K562 (cell line): Measurements from ENCODE around the gene RPF1. TPM values are rescaled to one million over a fixed set of nuclear protein-coding genes. Genes with fewer than 3 reads are reported as not detected.

Experiments
- CBFA2T3 ChIP-seq: fragments of 450-650 bp; IDR thresholded peaks from 2 replicates; pipeline ENCODE4 v1.6.1; 2017
- DPF2 ChIP-seq: fragments of 450-650 bp; IDR thresholded peaks from 2 replicates; pipeline ENCODE4 v1.6.1; 2016
- HDAC3 ChIP-seq: fragments of 450-650 bp; IDR thresholded peaks from 2 replicates; pipeline ENCODE4 v1.6.1; 2018; ENCODE audit warnings: borderline replicate concordance, mild to moderate bottlenecking, moderate library complexity; ENCODE audit not compliant: partially characterized antibody
- KDM5B ChIP-seq: fragments of 200-600 bp; sonication (generic); IDR thresholded peaks from 2 replicates; pipeline ENCODE4 v1.6.1; 2012; ENCODE audit warnings: low read depth, mild to moderate bottlenecking, moderate library complexity, low read length, control low read depth, inconsistent platforms; ENCODE audit not compliant: insufficient replicate concordance
- MECOM ChIP-seq: fragments of 250-450 bp; sonication (Bioruptor Pico); IDR thresholded peaks from 2 replicates; pipeline ENCODE4 v1.8.0; 2022; ENCODE audit warnings: inconsistent platforms
- MTA1 ChIP-seq: fragments of 450-650 bp; IDR thresholded peaks from 2 replicates; pipeline ENCODE4 v1.6.1; 2017; ENCODE audit warnings: borderline replicate concordance
- NFYB ChIP-seq: IDR thresholded peaks from 2 replicates; pipeline ENCODE4 v1.6.1; 2011; ENCODE audit warnings: mild to moderate bottlenecking, moderate library complexity; ENCODE audit not compliant: insufficient read length; ENCODE audit errors: extremely low read depth
- RBM22 ChIP-seq: fragments of 200-400 bp; formaldehyde crosslinking; IDR thresholded peaks from 2 replicates; pipeline ENCODE4 v1.6.1; 2018; ENCODE audit warnings: low read length, low read depth; ENCODE audit not compliant: poor library complexity, severe bottlenecking
- SMC3 ChIP-seq: conservative IDR thresholded peaks from 2 replicates; pipeline ENCODE4 v1.6.1; 2011; ENCODE audit warnings: low read depth, low read length, improper control_type of control experiment; ENCODE audit not compliant: insufficient read depth
- TAF7 ChIP-seq: fragments of 450-650 bp; IDR thresholded peaks from 2 replicates; pipeline ENCODE4 v1.6.1; 2016; ENCODE audit warnings: missing genetic modification characterization, missing compliant biosample characterization
- TRIM24 ChIP-seq, 2 experiments: fragments of 450-650 bp; IDR thresholded peaks; 2 replicates each; pipeline ENCODE4 v1.6.1; 2016
- TRIM25 ChIP-seq: fragments of 450-650 bp; IDR thresholded peaks from 2 replicates; pipeline ENCODE4 v1.7.0; 2016; ENCODE audit warnings: borderline replicate concordance
- TSC22D4 ChIP-seq: fragments of 450-650 bp; IDR thresholded peaks from 2 replicates; pipeline ENCODE4 v1.6.1; 2016; ENCODE audit warnings: missing genetic modification characterization, missing biosample characterization, control low read depth
- ZC3H11A ChIP-seq: IDR thresholded peaks from 2 replicates; pipeline ENCODE4 v1.6.1; 2012; ENCODE audit warnings: low read depth, low read length, improper control_type of control experiment
- ZC3H4 ChIP-seq: sonication (generic); formaldehyde crosslinking; IDR thresholded peaks from 2 replicates; pipeline ENCODE4 v1.9.0; 2021; ENCODE audit warnings: missing genetic modification reagents, borderline replicate concordance
- ZNF23 ChIP-seq: fragments of 250-450 bp; sonication (Bioruptor Pico); IDR thresholded peaks from 2 replicates; pipeline ENCODE4 v1.4.0; 2020; ENCODE audit warnings: mild to moderate bottlenecking
- ZNF3 ChIP-seq: fragments of 250-450 bp; sonication (Bioruptor Pico); IDR thresholded peaks from 2 replicates; pipeline ENCODE4 v1.5.0; 2021; ENCODE audit warnings: mild to moderate bottlenecking, moderate library complexity
- polyA plus RNA-seq, 8 experiments: library from polyadenylated mRNA; depleted of rRNA in 4 of 8; stranded (reverse) in 5 of 8; unstranded in 3 of 8; fragments of >200 nt; fragmentation: Nextera tagmentation in 2 of 8; fragmentation: Illumina TruSeq in 1 of 8; extraction: Ambion mirVana in 2 of 8; extraction: Trizol in 1 of 8; gene quantifications; 2 replicates each; pipeline versions ENCODE4 v1.2.1 to v1.2.3, GENCODE V29; 2011 to 2014; ENCODE audit warnings: inconsistent platforms in 1 of 8, missing spikeins in 1 of 8
- total RNA-seq, 7 experiments: library from RNA; depleted of rRNA in 6 of 7; stranded (reverse); fragments of >200 nt in 6 of 7; fragmentation: Illumina TruSeq in 2 of 7; extraction: Trizol in 2 of 7; gene quantifications; 2 replicates each; pipeline versions ENCODE4 v1.2.1 to v1.2.3, GENCODE V29; 2011 to 2021; ENCODE audit warnings: low replicate concordance in 1 of 7
- TF ChIP-seq, protein P1 (sequence below): fragments of 250-450 bp; sonication (Bioruptor Pico); IDR thresholded peaks from 2 replicates; pipeline ENCODE4 v1.8.0; 2022; ENCODE audit warnings: inconsistent platforms
- TF ChIP-seq, protein P2 (sequence below): fragments of 250-450 bp; sonication (Bioruptor Pico); IDR thresholded peaks from 2 replicates; pipeline ENCODE4 v1.8.0; 2021; ENCODE audit warnings: mild to moderate bottlenecking, moderate library complexity

RPF1 gene
- total and polyA plus RNA-seq, 9 of the 15 experiments (the other 6 are each of a cell fraction or from before 2014, with no cell fraction given) = 52.4 to 156 (median 90.2) TPM

DNA sequence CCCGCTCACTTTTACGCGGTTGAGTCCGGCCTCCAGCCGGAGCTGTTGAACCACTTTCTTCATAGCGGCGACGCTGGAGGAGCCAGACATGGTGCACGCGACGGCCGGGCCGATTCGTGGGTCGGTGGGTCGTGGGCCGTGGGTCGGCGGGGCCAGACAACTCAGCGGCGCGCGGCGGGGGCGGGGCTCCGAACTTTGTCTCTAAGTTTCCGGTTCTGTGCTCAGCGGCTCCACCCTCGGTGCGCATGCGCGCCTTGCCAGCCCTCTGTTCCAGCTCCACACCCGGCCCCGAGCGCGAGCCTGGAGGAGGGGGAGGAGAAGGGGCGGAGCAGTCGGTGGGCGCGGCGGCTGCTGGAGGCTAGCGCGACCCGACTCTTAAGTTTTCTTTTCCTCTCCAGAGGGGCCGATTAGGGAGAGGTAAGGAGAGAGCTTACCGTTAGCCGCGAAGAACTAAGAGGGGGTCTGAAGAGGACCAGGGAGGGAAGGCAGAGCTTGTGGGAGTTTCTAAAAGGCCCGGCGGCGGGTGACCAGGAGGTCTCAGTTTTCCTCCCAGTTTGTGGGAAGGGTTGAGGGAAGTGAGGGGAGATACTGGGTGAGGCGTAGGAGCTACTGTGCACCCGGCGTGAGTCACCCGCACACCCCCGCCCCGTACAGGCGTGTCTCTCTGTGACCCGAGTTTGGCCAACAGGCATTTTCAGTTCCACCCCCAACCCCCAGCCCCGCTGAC lies 27.1 kb downstream of the RPF1 start, which contains the start of the genes GNG5 and SPATA1 (continued):
- peak; percentile 47 for TF ChIP-seq CBFA2T3
- TF ChIP-seq TAF7 (tag) = peak; percentile 74
- no peak for TF ChIP-seq ZNF3 (CRISPR knock-in tag)
- peak; percentile 82 for TF ChIP-seq KDM5B
- TF ChIP-seq, protein P1, sequence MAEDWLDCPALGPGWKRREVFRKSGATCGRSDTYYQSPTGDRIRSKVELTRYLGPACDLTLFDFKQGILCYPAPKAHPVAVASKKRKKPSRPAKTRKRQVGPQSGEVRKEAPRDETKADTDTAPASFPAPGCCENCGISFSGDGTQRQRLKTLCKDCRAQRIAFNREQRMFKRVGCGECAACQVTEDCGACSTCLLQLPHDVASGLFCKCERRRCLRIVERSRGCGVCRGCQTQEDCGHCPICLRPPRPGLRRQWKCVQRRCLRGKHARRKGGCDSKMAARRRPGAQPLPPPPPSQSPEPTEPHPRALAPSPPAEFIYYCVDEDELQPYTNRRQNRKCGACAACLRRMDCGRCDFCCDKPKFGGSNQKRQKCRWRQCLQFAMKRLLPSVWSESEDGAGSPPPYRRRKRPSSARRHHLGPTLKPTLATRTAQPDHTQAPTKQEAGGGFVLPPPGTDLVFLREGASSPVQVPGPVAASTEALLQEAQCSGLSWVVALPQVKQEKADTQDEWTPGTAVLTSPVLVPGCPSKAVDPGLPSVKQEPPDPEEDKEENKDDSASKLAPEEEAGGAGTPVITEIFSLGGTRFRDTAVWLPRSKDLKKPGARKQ (CRISPR knock-in tag) = no peak
- TF ChIP-seq, protein P2, sequence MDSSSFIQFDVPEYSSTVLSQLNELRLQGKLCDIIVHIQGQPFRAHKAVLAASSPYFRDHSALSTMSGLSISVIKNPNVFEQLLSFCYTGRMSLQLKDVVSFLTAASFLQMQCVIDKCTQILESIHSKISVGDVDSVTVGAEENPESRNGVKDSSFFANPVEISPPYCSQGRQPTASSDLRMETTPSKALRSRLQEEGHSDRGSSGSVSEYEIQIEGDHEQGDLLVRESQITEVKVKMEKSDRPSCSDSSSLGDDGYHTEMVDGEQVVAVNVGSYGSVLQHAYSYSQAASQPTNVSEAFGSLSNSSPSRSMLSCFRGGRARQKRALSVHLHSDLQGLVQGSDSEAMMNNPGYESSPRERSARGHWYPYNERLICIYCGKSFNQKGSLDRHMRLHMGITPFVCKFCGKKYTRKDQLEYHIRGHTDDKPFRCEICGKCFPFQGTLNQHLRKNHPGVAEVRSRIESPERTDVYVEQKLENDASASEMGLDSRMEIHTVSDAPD (CRISPR knock-in tag) = no peak
- TF ChIP-seq TRIM25 = no peak
- TF ChIP-seq HDAC3 = peak; percentile 58
- no peak for TF ChIP-seq SMC3
- TF ChIP-seq TRIM24 (IDR thresholded peaks at IDR 0.05) = no peak; a peak in 1 of 4 replicates
- peak; percentile 45; the same call in 1 of the 2 replicates for TF ChIP-seq MTA1
- TF ChIP-seq TSC22D4 (tag) = no peak
- TF ChIP-seq ZC3H11A = no peak
- peak; percentile 93 for TF ChIP-seq DPF2
- TF ChIP-seq RBM22 = peak; percentile 38
- TF ChIP-seq MECOM (CRISPR knock-in tag) = no peak
- no peak for TF ChIP-seq ZC3H4 (CRISPR knock-in tag)
- no peak for TF ChIP-seq NFYB
- TF ChIP-seq ZNF23 (CRISPR knock-in tag) = no peak
